ENCODE measurements around the gene MRPL47.

MRPL47 gene

DNA sequence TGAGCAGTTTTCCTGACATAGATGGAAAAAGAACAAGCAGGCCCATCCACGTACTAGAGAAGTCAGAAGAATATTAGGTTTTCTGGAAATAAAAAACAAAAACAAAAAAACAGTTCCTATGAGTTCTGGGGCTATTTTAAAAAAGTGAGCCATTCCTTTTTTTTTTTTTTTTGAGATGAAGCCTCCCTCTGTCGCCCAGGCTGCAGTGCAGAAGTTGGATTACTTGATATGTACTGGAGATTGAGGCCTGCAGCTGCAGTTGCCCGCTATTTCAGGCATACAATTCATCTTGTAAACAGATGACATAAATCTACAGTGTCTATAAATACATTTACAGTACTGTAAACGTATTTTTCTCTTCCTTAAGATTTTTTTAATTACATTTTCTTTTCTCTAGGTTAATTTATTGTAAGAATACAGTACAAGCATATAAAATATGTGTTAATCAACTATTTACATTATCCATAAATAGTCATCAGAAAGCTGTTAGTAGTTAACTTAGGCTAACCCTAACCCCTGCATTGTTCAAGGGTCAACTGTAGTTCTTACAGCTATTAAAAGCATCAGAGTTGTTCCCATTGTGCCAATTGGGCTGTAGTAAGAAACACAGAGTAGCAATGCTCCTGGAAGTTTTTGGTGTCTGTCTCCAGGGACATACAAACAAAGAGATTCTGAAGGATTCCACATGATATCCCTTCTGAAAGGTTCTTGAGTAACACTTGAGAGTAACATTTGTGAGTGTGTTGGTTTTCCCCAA is 52.9 kb downstream of the MRPL47 start:
- Mint-ChIP-seq H3K4me1 (no peaks in the 10 kb centered on the region), H3K27me3 (no peaks in the 10 kb centered on the region), H3K9me3 (no peaks in the 10 kb centered on the region), H3K4me3 (no peak overlapping the region), H3K36me3 (no peaks in the 10 kb centered on the region), H3K27ac (no peak overlapping the region)

- no peaks in the 10 kb centered on the region for H3K4me1 Mint-ChIP-seq
- H3K27me3 Mint-ChIP-seq = no peaks in the 10 kb centered on the region
- no peaks in the 10 kb centered on the region for H3K9me3 Mint-ChIP-seq
- H3K36me3 Mint-ChIP-seq = no peaks in the 10 kb centered on the region
- no peak overlapping the region for H3K27ac Mint-ChIP-seq
- no peak overlapping the region for H3K4me3 Mint-ChIP-seq
These were observed 57.6 kb downstream of the MRPL47 start for GRCh38 chr3:179546814-179547241.

- Mint-ChIP-seq H3K36me3 (no peaks in the 10 kb centered on the region), H3K4me1 (no peaks in the 10 kb centered on the region), H3K27ac (no peak overlapping the region), H3K27me3 (no peaks in the 10 kb centered on the region), H3K4me3 (no peak overlapping the region), H3K9me3 (no peaks in the 10 kb centered on the region)
These were observed 59.3 kb downstream of the MRPL47 start for GRCh38 chr3:179544981-179545645.

- H3K4me1 Mint-ChIP-seq = no peaks in the 10 kb centered on the region
- H3K36me3 Mint-ChIP-seq = no peaks in the 10 kb centered on the region
- H3K9me3 Mint-ChIP-seq = no peaks in the 10 kb centered on the region
- H3K27me3 Mint-ChIP-seq = no peaks in the 10 kb centered on the region
- no peak overlapping the region for H3K4me3 Mint-ChIP-seq
- H3K27ac Mint-ChIP-seq = no peak overlapping the region
These were observed 62.1 kb downstream of the MRPL47 start for GRCh38 chr3:179542375-179542774.

GRCh38 chr3:179541596-179541995 is 62.8 kb downstream of the MRPL47 start:
- Mint-ChIP-seq H3K36me3 (no peaks in the 10 kb centered on the region), H3K9me3 (no peaks in the 10 kb centered on the region), H3K4me1 (no peaks in the 10 kb centered on the region), H3K27ac (no peak overlapping the region), H3K4me3 (no peak overlapping the region), H3K27me3 (no peaks in the 10 kb centered on the region)

- Mint-ChIP-seq H3K4me3 (no peak overlapping the region), H3K9me3 (no peaks in the 10 kb centered on the region), H3K27me3 (no peaks in the 10 kb centered on the region), H3K27ac (no peak overlapping the region), H3K4me1 (no peaks in the 10 kb centered on the region), H3K36me3 (no peaks in the 10 kb centered on the region)
These were observed 63.3 kb downstream of the MRPL47 start for GRCh38 chr3:179541094-179541493.
